ENCODE data around the gene NXT2. TPM values are rescaled to one million over a fixed set of nuclear protein-coding genes. Genes with fewer than 3 reads are reported as not detected.

NXT2 gene
- total RNA-seq, 1 experiment from 2014 or later = 10.7 TPM

DNA sequence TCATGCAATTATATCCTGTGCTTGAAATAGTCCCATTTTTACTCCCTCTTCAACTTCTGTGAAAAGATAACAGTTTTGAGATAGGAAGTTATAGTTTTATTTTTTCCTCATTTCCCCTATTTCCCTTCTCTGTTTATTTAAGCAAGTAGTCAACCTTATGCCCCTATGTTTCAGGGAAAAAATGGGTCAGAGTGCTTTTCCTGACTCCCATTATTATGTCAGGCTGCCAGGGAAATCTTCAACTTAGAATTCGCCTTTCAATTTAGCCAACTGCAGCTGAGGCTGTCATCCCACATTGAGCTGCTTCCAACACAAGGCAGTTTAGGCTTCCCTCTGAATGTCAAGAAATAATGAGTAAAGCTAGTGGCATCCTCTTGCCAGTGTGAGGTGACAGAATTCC is 42.3 kb downstream of the NXT2 start:
- Histone ChIP-seq H3K79me2 (ENCODE audit: low read length) (no peaks in the 10 kb centered on the region), H3K9ac (ENCODE audit: low read length) (no peak overlapping the region), H3K9me2 (replicated peaks; ENCODE audit: low read length) (no peaks in the 10 kb centered on the region), H3K4me3 (ENCODE audit: low read length) (no peak overlapping the region), H3K36me3 (ENCODE audit: low read depth, low read length) (no peaks in the 10 kb centered on the region), H3K4me2 (ENCODE audit: low read length) (no peak overlapping the region), H2AFZ (ENCODE audit: low read length) (no peak overlapping the region), H3K27me3 (ENCODE audit: low read length) (peaks cover 26% of the 10 kb centered on the region), H4K20me1 (ENCODE audit: low read length) (no peaks in the 10 kb centered on the region), H3F3A (ENCODE audit: low read length, unreplicated experiment) (no peaks in the 10 kb centered on the region), H3K4me1 (ENCODE audit: insufficient read depth, low read length) (no peaks in the 10 kb centered on the region), H3K9me3 (ENCODE audit: low read length) (no peaks in the 10 kb centered on the region), H3K27ac (ENCODE audit: low read length) (no peak overlapping the region)
- TF ChIP-seq EZH2 (IDR thresholded peaks at IDR 0.05; ENCODE audit: low read length, unreplicated experiment) = no peak
- TF ChIP-seq, protein P1, sequence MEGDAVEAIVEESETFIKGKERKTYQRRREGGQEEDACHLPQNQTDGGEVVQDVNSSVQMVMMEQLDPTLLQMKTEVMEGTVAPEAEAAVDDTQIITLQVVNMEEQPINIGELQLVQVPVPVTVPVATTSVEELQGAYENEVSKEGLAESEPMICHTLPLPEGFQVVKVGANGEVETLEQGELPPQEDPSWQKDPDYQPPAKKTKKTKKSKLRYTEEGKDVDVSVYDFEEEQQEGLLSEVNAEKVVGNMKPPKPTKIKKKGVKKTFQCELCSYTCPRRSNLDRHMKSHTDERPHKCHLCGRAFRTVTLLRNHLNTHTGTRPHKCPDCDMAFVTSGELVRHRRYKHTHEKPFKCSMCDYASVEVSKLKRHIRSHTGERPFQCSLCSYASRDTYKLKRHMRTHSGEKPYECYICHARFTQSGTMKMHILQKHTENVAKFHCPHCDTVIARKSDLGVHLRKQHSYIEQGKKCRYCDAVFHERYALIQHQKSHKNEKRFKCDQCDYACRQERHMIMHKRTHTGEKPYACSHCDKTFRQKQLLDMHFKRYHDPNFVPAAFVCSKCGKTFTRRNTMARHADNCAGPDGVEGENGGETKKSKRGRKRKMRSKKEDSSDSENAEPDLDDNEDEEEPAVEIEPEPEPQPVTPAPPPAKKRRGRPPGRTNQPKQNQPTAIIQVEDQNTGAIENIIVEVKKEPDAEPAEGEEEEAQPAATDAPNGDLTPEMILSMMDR (conservative IDR thresholded peaks at IDR 0.05; ENCODE audit: low read depth, low read length) = no peak
- intact Hi-C loops (cut with micrococcal nuclease) = no loop called here
- DNase-seq (no peak), ATAC-seq (no peak)
- CTCF ChIA-PET = no interaction called here
- POLR2A ChIA-PET (ENCODE audit: unreplicated experiment) = no interaction called here
- BruUV-seq (replicated peaks) = no TSS peak

DNA sequence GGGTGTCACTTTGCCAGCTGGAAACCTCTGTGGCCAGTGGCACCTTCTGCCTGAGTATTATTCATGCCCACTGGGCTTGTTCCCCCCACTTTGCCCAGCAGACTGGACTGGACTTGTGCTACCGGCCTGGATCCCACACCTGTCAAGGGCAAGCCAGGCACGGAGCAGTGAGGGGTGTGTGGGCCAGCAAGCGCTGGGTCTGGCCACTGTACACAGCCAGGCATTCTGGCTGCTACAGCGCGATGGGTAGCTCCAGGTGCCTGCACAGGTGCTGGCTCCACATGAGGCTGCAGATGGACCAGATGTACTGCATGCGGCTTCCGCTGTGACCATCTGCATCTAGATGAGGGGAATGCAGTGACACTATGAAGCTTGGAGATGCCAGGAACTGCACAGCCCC is 48.8 kb downstream of the NXT2 start:
- Histone ChIP-seq H3K9me3 (ENCODE audit: low read length) (no peaks in the 10 kb centered on the region), H3K27ac (ENCODE audit: low read length) (no peak overlapping the region), H3K4me1 (ENCODE audit: insufficient read depth, low read length) (no peaks in the 10 kb centered on the region), H3K36me3 (ENCODE audit: low read depth, low read length) (no peaks in the 10 kb centered on the region), H3K4me2 (ENCODE audit: low read length) (no peak overlapping the region), H3F3A (ENCODE audit: low read length, unreplicated experiment) (no peaks in the 10 kb centered on the region), H4K20me1 (ENCODE audit: low read length) (no peaks in the 10 kb centered on the region), H2AFZ (ENCODE audit: low read length) (no peak overlapping the region), H3K9ac (ENCODE audit: low read length) (no peak overlapping the region), H3K4me3 (ENCODE audit: low read length) (no peak overlapping the region), H3K79me2 (ENCODE audit: low read length) (no peaks in the 10 kb centered on the region), H3K27me3 (ENCODE audit: low read length) (peaks cover 26% of the 10 kb centered on the region), H3K9me2 (replicated peaks; ENCODE audit: low read length) (no peaks in the 10 kb centered on the region)
- ChIA-PET CTCF (interaction anchor here (0.5 kb wide), 1 partner anchor 215 kb away, joined by 5 read pairs; no protein-coding TSS in a partner anchor), POLR2A (ENCODE audit: unreplicated experiment) (no interaction called here)
- BruUV-seq (replicated peaks) = no TSS peak
- TF ChIP-seq, protein P1 (conservative IDR thresholded peaks at IDR 0.05; ENCODE audit: low read depth, low read length) = no peak
- no peak for TF ChIP-seq EZH2phosphoT487 (IDR thresholded peaks at IDR 0.05; ENCODE audit: borderline replicate concordance, low read length)
- no peak for TF ChIP-seq EZH2 (IDR thresholded peaks at IDR 0.05; ENCODE audit: low read length, unreplicated experiment)
- intact Hi-C loops (cut with micrococcal nuclease) = no loop called here
- no peak for DNase-seq
- ATAC-seq = no peak

DNA sequence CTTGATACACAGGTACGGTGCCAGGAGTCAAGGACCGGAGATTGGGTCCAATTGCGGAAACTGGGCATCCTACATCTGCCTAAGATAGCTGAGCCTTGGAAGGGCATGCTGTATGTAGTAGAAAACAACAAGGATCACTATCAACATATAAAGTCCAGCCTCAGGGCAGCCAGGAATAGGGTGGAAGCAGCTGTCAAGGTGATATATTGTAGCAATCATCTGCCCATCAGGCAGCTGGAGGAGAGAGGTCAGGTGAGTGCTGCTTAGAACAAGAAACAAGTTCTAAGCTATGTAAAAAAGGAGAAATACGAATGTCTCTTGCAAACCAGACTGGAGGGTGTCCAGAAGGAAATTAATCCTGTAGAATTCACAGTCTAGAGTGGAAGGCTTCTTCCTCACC is 53.5 kb downstream of the NXT2 start:
- peaks cover 4% of the 10 kb centered on the region; the same call in 1 of the 2 replicates for H3K27me3 ChIP-seq (ENCODE audit: low read length)
- BruUV-seq (replicated peaks) = no TSS peak
- no peak for TF ChIP-seq EZH2phosphoT487 (IDR thresholded peaks at IDR 0.05; ENCODE audit: borderline replicate concordance, low read length)
- no peak for TF ChIP-seq EZH2 (IDR thresholded peaks at IDR 0.05; ENCODE audit: low read length, unreplicated experiment)
- TF ChIP-seq, protein P1 (conservative IDR thresholded peaks at IDR 0.05; ENCODE audit: low read depth, low read length) = no peak

More for the DNA sequence above, 53.5 kb downstream of the NXT2 start:
- POLR2A ChIA-PET (ENCODE audit: unreplicated experiment) = no interaction called here
- DNase-seq (no peak), ATAC-seq (no peak)
- Histone ChIP-seq H3K27ac (ENCODE audit: low read length) (no peak overlapping the region), H4K20me1 (ENCODE audit: low read length) (no peaks in the 10 kb centered on the region), H3K4me1 (ENCODE audit: insufficient read depth, low read length) (no peaks in the 10 kb centered on the region), H3K79me2 (ENCODE audit: low read length) (no peaks in the 10 kb centered on the region), H3K9ac (ENCODE audit: low read length) (no peak overlapping the region), H3K4me3 (ENCODE audit: low read length) (no peak overlapping the region), H3K9me2 (replicated peaks; ENCODE audit: low read length) (no peaks in the 10 kb centered on the region), H3F3A (ENCODE audit: low read length, unreplicated experiment) (no peaks in the 10 kb centered on the region), H3K4me2 (ENCODE audit: low read length) (no peak overlapping the region), H2AFZ (ENCODE audit: low read length) (no peak overlapping the region), H3K36me3 (ENCODE audit: low read depth, low read length) (no peaks in the 10 kb centered on the region), H3K9me3 (ENCODE audit: low read length) (no peaks in the 10 kb centered on the region)
- CTCF ChIA-PET = no interaction called here
- intact Hi-C loops (cut with micrococcal nuclease) = no loop called here

Other genes with a start within 250 kb of the NXT2 start
- gene GUCY2F, start 54.8 kb upstream of the NXT2 start, total RNA-seq (2014; rRNA removed) = not detected in 2 replicates
- gene KCNE5, start 88.3 kb downstream of the NXT2 start, total RNA-seq (2014; rRNA removed) = not detected in 2 replicates
- gene ACSL4, start 196.4 kb downstream of the NXT2 start, total RNA-seq (2014; rRNA removed) = 41.7 and 53.1 TPM in 2 replicates

Measured in PC-3 (cell line).